Measurements from ENCODE around the gene ARL8A.

ARL8A gene

DNA sequence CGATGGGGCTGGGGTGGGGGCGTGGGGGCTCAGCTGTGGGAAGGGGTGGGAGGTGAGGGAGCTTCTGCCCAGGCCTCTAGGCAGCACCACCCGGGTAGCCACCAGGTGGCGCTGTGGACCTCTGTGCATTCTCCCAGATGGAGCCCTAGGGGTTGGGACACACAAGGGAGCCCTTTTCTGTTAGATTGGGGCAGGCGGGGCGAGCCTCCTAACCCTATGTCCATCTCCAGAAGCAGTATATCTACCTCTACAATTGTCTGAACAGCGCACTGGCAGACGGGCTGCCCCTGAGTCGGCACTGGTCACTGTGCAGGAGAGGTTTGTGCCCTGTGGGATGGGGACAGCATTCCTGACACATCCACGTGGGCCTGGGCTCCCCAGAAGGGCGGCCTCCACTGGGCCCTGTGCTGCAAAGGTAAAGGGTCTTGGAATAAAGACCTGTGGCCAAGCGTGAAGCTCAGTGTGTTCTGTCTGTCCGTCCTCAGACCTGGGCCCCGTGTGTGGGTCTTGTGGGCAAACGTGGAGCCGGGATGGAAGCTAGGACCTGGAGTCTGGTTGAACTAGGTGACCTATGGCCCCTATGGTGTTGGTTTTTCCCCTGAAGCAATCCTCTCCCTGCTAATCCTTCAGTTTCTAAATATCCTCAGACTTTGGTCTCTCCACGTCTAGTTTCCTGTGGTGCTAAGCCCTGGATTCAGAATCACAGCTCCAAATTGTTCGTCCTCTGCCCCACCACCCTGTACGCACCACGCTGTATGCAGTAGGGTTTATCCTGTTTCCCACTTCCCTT, 44.7 kb upstream of the ARL8A start:
- no peak overlapping the region for H3K4me3 ChIP-seq (replicated peaks; ENCODE audit: low read depth, low read length)
- no peak for DNase-seq (ENCODE audit: extremely low read depth, low read depth)
- TF ChIP-seq, protein P1, sequence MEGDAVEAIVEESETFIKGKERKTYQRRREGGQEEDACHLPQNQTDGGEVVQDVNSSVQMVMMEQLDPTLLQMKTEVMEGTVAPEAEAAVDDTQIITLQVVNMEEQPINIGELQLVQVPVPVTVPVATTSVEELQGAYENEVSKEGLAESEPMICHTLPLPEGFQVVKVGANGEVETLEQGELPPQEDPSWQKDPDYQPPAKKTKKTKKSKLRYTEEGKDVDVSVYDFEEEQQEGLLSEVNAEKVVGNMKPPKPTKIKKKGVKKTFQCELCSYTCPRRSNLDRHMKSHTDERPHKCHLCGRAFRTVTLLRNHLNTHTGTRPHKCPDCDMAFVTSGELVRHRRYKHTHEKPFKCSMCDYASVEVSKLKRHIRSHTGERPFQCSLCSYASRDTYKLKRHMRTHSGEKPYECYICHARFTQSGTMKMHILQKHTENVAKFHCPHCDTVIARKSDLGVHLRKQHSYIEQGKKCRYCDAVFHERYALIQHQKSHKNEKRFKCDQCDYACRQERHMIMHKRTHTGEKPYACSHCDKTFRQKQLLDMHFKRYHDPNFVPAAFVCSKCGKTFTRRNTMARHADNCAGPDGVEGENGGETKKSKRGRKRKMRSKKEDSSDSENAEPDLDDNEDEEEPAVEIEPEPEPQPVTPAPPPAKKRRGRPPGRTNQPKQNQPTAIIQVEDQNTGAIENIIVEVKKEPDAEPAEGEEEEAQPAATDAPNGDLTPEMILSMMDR (IDR thresholded peaks at IDR 0.05; ENCODE audit: low read depth, low read length, missing control alignments), result peak; percentile 74

DNA sequence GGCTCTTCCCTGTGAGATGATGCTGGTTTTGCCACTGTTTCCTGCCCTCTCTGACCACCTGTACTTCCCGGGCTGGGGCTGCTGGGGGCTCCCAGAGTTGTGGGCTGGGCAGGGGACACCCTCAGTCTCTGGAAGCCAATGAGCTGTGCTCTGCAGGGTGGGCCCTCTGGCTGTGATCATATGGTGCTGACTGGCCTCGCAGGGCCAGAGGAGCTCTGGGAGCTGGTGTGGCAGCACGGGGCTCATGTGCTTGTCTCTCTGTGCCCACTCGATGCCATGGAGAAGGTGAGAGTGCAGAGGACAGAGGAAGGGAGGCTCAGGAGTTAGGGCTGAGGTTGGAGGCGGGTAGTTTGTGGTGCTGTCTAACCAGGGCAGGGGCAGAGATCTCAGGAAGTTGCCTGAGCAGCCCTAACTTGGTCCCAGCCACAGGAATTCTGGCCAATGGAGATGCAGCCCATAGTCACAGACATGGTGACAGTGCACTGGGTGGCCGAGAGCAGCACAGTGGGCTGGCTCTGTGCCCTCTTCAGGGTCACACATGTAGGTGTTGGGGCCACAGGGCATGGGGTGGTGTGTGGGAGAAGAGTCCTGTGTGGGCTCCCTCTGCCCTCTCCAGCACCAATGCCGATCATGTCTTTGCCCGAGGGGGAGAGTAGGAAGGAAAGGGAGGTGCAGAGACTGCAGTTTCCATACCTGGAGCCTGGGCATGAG, 43.3 kb upstream of the ARL8A start:
- no peak overlapping the region for H3K4me3 ChIP-seq (replicated peaks; ENCODE audit: low read depth, low read length)
- TF ChIP-seq, protein P1 (IDR thresholded peaks at IDR 0.05; ENCODE audit: low read depth, low read length, missing control alignments), result no peak
- no peak for DNase-seq (ENCODE audit: extremely low read depth, low read depth)

DNA sequence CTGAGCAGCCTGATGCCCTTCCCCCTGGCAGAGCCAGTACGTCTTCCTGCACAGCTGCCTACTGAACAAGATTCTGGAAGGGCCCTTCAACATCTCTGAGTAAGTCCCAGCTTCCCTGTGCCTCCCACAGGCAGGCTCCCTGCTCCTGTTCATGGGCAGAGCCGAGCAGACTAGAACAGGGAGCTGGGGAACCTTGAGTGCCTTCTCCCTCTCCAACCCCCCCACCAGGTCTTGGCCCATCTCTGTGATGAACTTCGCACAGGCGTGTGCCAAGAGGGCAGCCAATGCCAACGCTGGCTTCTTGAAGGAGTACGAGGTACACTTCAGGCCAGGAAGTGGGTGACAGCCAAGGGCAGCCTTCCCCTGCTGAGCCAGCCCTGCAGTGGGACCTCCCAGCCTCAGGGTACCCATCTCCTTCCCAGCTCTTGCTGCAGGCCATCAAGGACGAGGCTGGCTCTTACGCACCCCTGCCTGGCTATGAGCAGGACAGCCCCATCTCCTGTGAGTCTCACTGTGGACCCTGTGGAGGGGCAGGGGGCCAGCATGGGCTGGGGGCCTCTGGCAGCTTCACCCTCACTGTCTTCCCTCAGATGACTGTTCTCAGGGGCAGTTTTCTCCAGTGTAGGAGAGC, 42.6 kb upstream of the ARL8A start:
- DNase-seq (ENCODE audit: extremely low read depth, low read depth), result no peak
- TF ChIP-seq, protein P1 (IDR thresholded peaks at IDR 0.05; ENCODE audit: low read depth, low read length, missing control alignments), result no peak
- H3K4me3 ChIP-seq (replicated peaks; ENCODE audit: low read depth, low read length), result no peak overlapping the region

DNA sequence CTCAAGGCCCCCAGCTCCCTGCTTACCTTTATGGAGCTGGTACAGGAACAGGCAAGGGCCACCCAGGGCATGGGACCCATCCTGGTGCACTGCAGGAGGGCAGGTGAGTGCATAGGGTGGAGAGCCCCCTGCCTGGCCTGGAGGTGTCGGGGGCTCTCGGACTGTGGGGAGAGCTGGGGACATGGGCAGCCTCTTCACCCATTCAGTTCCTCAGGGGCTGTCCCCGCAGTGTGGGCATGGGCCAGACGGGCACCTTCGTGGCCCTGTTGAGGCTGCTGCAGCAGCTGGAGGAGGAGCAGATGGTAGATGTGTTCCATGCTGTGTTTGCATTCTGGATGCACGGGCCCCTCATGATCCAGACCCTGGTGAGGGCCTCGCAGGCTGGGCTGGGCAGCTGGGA, 41.8 kb upstream of the ARL8A start:
- TF ChIP-seq, protein P1 (IDR thresholded peaks at IDR 0.05; ENCODE audit: low read depth, low read length, missing control alignments), result no peak
- no peak for DNase-seq (ENCODE audit: extremely low read depth, low read depth)
- H3K4me3 ChIP-seq (replicated peaks; ENCODE audit: low read depth, low read length), result no peak overlapping the region

DNA sequence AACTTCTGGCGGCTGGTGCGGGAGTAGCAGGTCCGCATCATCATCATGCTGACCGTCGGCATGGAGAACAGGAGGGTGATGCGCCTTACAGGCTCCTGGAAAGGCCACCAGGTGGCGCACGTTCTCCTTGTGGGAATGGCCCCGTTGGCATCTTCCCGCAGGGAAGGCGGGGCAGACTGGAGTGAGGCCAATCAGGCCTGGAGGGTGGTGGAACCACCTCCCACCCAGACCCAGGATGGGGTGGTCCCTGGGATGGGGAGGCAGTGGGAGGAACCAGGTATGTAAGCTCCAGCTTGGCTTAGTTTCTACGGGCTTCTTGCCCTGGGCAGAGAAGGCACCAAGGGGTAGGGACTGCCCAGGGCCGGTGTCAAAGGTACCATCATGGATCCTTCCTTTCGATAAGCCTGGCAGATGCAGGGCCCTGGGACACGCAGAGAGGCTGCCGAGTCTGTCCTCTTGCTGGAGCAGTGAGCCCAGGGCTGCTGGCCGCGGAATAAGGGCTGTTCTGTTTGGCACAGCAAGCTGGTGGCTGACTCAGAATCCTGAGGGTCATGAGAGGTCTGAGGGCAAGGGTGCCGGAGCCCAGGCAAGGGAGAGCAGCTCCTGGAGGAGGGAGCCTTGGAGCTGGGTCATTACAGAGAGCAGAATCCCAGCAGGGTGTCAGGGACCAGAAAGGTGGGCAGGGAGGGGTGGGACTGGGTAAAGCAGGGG, 40.4 kb upstream of the ARL8A start:
- no peak overlapping the region for H3K4me3 ChIP-seq (replicated peaks; ENCODE audit: low read depth, low read length)
- TF ChIP-seq, protein P1 (IDR thresholded peaks at IDR 0.05; ENCODE audit: low read depth, low read length, missing control alignments), result peak; percentile 90
- peak; percentile 63 for DNase-seq (ENCODE audit: extremely low read depth, low read depth)

DNA sequence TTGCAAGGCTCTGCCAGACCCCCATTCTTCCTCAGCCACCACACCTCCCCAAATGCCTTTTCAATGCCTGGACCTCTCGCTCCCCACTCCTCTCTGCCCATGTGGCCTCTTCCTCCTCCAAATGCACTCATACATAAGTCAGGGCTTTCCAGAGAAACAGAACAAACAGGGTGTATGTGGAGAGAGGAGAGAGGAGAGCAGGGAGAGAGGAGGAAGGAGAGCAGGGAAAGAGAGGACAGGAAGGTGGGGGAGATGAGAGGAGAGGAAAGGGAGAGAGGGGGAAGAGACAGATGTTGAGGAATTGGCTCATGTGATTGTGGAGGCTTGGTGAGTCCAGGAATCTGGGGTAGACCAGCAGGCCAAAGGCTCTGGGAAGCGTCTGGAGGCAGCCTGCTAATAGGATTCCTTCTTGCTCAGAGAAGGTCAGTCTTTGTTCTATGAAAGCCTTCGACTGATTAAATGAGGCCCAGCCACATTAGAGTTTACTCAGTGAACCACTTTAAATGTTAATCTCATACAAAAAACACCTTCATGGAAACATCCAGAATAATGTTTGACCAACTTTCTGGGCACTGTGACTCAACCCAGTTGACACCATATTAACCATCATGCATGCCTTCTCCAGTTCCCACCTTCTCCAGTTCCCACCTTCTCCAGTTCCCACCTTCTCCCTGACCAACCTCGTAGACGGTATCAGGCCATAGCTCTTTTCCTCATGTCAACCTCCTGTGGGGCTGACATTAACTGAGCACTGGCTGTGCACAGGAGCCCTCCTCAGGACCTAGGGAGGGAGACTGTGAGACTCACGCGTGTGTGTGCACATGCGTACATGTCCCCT, 37.7 kb upstream of the ARL8A start:
- TF ChIP-seq, protein P1 (IDR thresholded peaks at IDR 0.05; ENCODE audit: low read depth, low read length, missing control alignments), result no peak
- no peak overlapping the region for H3K4me3 ChIP-seq (replicated peaks; ENCODE audit: low read depth, low read length)
- no peak for DNase-seq (ENCODE audit: extremely low read depth, low read depth)
